ENCODE data around the gene DFFA.

- TF ChIP-seq POLR2A (IDR thresholded peaks at IDR 0.05; ENCODE audit: low read depth, low read length) (no peak), POLR2AphosphoS5 (IDR thresholded peaks at IDR 0.05; ENCODE audit: low read depth, low read length) (no peak), TAF1 (IDR thresholded peaks at IDR 0.05; ENCODE audit: low read depth, low read length) (no peak), SPI1 (IDR thresholded peaks at IDR 0.05; ENCODE audit: low read depth, low read length) (no peak), PAX5 (IDR thresholded peaks at IDR 0.05; ENCODE audit: insufficient read depth, low read length, severe bottlenecking) (no peak), POU2F2 (IDR thresholded peaks at IDR 0.05; ENCODE audit: low read depth, low read length) (no peak)
Observed at GRCh38 chr1:10494418-10494753, 22.1 kb upstream of the DFFA start.

Data from GM12891 (cell line).